NB4 (cell line): ENCODE measurements around the gene RGPD4.
"Not testable (repeated sequence)": the region's sequence is repeated elsewhere in the genome, so short reads cannot be mapped to it uniquely, and the experiment has no call there.

Experiments used
- DNase-seq: peaks from one replicate; pipeline ENCODE4 v3.0.0; 2010; ENCODE audit warnings: low read depth
- H3K4me3 ChIP-seq: one replicate; pipeline ENCODE4 v1.5.1; 2011; ENCODE audit warnings: mild to moderate bottlenecking, low read depth, low read length, moderate library complexity
- MYC ChIP-seq: IDR thresholded peaks from 2 replicates; pipeline ENCODE4 v1.6.1; 2011; ENCODE audit warnings: low read depth, low read length
- POLR2A ChIP-seq: IDR thresholded peaks from 2 replicates; pipeline ENCODE4 v1.6.1; 2011; ENCODE audit warnings: mild to moderate bottlenecking; ENCODE audit not compliant: insufficient read length; ENCODE audit errors: extremely low read depth
- TF ChIP-seq, protein P1 (sequence below): IDR thresholded peaks from one replicate; pipeline ENCODE4 v1.5.1; 2012; ENCODE audit warnings: low read depth, low read length
- TF ChIP-seq, protein P2 (sequence below): IDR thresholded peaks from 2 replicates; pipeline ENCODE4 v1.6.1; 2011; ENCODE audit warnings: low read depth, low read length

Gene RGPD4

DNA sequence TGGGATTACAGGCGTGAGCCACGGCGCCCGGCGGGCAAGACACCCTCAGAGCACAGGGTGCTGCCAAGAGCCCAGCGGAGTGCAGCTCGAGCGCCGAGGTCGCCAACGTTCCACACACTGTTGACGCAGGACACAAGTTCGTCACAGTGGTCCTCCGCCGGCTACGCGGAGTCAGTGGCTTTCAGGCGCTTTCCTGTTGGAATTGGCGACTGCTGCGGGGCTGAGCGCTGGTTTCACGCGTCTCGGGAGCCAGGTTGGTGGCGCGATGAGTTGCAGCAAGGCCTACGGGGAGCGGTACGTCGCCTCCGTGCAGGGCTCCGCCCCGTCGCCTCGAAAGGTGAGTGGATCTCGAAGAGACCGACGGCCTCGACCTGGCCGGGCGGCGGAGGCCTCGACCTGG lies at the start of gene RGPD4:
TSS of gene RGPD4 (plus strand) at position 144 of the 400 bp plus-strand sequence. CDS start at position 266, 122 bp downstream.
- DNase-seq, H3K4me3 ChIP-seq: not testable (repeated sequence)

DNA sequence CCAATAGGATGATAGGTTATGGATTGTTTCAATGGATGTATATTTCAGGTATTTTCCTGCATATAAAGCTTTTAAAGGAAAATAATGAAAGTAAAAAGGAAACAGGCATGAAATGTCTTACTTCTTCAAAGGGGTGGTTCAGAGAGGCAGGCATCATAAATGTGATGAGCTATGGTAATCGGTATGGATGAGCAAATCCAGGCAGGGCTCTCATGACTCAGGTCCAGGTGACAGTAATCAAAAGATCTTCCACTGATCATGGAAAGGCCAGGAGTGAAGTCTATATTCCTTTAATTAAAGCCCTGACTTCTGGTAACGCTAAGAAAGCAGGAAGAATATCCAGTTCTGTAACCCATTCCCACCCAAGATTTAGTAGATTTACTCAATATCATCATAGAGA lies 48.7 kb upstream of the RGPD4 start:
- TF ChIP-seq POLR2A, result no peak
- TF ChIP-seq MYC, result no peak
- TF ChIP-seq, protein P1, sequence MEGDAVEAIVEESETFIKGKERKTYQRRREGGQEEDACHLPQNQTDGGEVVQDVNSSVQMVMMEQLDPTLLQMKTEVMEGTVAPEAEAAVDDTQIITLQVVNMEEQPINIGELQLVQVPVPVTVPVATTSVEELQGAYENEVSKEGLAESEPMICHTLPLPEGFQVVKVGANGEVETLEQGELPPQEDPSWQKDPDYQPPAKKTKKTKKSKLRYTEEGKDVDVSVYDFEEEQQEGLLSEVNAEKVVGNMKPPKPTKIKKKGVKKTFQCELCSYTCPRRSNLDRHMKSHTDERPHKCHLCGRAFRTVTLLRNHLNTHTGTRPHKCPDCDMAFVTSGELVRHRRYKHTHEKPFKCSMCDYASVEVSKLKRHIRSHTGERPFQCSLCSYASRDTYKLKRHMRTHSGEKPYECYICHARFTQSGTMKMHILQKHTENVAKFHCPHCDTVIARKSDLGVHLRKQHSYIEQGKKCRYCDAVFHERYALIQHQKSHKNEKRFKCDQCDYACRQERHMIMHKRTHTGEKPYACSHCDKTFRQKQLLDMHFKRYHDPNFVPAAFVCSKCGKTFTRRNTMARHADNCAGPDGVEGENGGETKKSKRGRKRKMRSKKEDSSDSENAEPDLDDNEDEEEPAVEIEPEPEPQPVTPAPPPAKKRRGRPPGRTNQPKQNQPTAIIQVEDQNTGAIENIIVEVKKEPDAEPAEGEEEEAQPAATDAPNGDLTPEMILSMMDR, result no peak
- TF ChIP-seq, protein P2, sequence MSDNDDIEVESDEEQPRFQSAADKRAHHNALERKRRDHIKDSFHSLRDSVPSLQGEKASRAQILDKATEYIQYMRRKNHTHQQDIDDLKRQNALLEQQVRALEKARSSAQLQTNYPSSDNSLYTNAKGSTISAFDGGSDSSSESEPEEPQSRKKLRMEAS, result no peak
- no peak for DNase-seq
- no peak overlapping the region for H3K4me3 ChIP-seq

DNA sequence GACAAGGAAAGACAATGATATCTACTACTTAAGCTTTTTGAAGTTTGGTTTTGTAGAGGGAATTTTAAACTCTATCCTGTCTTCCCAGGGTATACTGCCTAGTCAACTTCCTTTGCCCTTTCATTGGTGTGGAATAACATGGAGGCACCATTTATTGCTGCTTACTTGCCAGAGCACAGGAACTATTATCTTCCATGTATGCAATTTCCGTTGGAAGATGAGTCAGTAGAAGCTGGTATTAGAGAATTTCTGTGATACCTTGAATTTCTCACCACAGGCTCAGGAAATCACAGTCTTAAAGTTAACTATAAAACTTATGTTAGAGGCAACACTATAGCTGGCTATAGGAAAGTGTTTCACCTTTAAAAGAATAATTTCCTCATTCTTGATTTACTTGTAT lies 40.9 kb upstream of the RGPD4 start:
- no peak overlapping the region for H3K4me3 ChIP-seq
- no peak for TF ChIP-seq POLR2A
- TF ChIP-seq, protein P1, result no peak
- TF ChIP-seq, protein P2, result no peak
- no peak for TF ChIP-seq MYC
- no peak for DNase-seq

DNA sequence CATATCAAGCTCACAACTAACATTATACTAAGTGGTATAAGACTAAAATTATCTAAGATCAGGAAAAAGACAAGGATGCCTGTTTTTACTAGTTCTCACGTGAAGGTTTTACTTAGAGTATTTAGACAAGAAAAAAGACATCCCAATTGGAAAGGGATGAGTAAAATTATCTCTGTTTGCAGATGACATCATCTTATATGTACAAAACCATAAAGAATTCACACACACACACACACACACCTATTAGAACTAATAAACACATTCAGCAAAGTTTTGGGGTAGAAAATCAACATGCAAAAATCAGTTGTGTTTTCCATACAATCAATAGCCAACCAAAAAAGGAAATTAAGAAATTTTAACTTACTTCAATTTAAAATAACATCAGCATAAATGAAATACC lies 35.9 kb upstream of the RGPD4 start:
- no peak for DNase-seq
- no peak overlapping the region for H3K4me3 ChIP-seq
- TF ChIP-seq, protein P2, result no peak
- TF ChIP-seq MYC (no peak), POLR2A (no peak)
- TF ChIP-seq, protein P1, result no peak

DNA sequence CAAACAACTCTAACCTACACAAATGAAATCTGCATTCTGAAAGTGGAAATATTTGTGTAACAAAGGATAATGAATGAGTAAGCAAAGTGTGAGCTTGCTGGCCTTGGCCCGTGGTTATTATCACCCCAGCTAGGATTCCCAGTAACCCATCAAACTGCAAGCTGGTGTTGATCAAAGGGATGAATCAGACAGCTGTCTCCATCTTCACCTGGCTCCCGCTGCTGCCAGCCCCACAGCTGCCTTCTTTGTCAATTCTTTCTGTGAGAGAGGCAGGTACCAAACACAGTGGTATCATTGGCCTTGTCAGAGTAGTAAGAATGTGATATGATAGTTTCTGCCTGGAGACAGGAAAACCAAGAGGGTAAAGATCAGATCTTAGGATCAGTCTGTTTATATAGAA lies 25.2 kb upstream of the RGPD4 start:
- no peak for DNase-seq
- TF ChIP-seq POLR2A, result no peak
- no peak for TF ChIP-seq MYC
- TF ChIP-seq, protein P2, result no peak
- TF ChIP-seq, protein P1, result no peak
- H3K4me3 ChIP-seq, result no peak overlapping the region

DNA sequence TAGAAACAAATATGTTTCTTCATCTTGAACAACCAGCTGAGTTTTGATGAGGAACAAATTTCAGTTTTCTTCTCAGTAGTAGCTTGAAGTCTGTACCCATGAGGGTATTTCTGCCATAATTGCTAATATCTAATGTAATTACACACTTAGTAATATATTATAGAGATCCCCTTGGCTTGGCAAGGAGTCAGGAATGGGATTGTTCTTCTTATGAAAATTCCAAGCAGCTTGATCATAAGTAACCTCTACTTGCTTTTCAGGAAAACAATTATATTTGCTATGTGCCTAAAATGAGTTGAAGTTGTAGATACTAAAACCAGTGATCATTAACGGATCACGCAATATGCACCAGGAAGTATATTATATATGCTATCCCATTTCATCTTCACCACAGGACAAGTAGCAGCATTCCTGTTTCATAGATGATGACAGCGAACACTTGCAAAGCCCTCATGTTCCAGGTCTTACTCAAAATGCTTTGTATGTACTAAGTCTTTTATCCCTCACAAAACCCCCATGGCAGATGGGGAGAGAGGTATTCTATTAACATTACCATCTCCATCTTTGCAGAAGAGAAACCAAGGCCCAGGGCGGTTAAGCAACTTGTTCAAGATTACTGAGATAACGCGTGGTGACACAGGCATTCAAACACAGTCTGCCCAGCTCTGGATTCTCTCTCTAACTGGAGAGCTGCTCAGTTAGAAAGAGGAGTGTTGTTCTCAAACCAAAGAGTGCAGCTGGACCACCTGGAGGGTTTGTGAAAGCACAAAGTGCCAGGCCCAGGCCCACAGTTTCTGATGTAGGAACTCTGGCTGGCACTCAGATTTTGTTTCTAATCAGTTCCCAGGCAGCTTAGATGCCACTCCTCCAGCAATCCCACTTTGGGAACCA lies 21.8 kb upstream of the RGPD4 start:
- DNase-seq, result no peak
- TF ChIP-seq, protein P1, result no peak
- TF ChIP-seq POLR2A (no peak), MYC (no peak)
- TF ChIP-seq, protein P2, result no peak
- H3K4me3 ChIP-seq, result no peak overlapping the region
